ENCODE measurements around the gene BARHL1. TPM values are rescaled to one million over a fixed set of nuclear protein-coding genes. Genes with fewer than 3 reads are reported as not detected.

The BARHL1 gene
- total RNA-seq, 1 experiment from 2014 or later = 0.15 TPM

GRCh38 chr9:132585954-132586829 lies 3.8 kb downstream of the BARHL1 start:
- DNase-seq (ENCODE audit: low spot score) (no peak), ATAC-seq (no peak)
- Mint-ChIP-seq H3K4me1 (peaks cover 57% of the 10 kb centered on the region), H3K4me3 (peak overlapping the region; percentile 58), H3K36me3 (no peaks in the 10 kb centered on the region), H3K27me3 (ENCODE audit: low read depth) (peaks cover 98% of the 10 kb centered on the region), H3K27ac (no peak overlapping the region), H3K9me3 (no peaks in the 10 kb centered on the region)
- ChIA-PET CTCF (interaction anchor here (1.1 kb wide), 1 partner anchor 300 kb away, joined by 3 read pairs; no protein-coding TSS in a partner anchor), POLR2A (no interaction called here)
- TF ChIP-seq ZNF138 (CRISPR knock-in tag; conservative IDR thresholded peaks at IDR 0.05) (no peak), ZNF317 (CRISPR knock-in tag; IDR thresholded peaks at IDR 0.05; ENCODE audit: borderline replicate concordance, low read depth) (no peak), CREM (CRISPR knock-in tag; IDR thresholded peaks at IDR 0.05) (no peak), IRF2 (CRISPR knock-in tag; IDR thresholded peaks at IDR 0.05; ENCODE audit: borderline replicate concordance, low read depth) (no peak), PRRX2 (CRISPR knock-in tag; IDR thresholded peaks at IDR 0.05) (no peak), EMX1 (CRISPR knock-in tag; IDR thresholded peaks at IDR 0.05) (no peak), FOXP1 (CRISPR knock-in tag; IDR thresholded peaks at IDR 0.05; ENCODE audit: borderline replicate concordance) (no peak), ZNF425 (CRISPR knock-in tag; conservative IDR thresholded peaks at IDR 0.05) (no peak), HMGA2 (CRISPR knock-in tag; IDR thresholded peaks at IDR 0.05) (no peak), ATF1 (CRISPR knock-in tag; IDR thresholded peaks at IDR 0.05) (no peak)
- TF ChIP-seq, protein P1, sequence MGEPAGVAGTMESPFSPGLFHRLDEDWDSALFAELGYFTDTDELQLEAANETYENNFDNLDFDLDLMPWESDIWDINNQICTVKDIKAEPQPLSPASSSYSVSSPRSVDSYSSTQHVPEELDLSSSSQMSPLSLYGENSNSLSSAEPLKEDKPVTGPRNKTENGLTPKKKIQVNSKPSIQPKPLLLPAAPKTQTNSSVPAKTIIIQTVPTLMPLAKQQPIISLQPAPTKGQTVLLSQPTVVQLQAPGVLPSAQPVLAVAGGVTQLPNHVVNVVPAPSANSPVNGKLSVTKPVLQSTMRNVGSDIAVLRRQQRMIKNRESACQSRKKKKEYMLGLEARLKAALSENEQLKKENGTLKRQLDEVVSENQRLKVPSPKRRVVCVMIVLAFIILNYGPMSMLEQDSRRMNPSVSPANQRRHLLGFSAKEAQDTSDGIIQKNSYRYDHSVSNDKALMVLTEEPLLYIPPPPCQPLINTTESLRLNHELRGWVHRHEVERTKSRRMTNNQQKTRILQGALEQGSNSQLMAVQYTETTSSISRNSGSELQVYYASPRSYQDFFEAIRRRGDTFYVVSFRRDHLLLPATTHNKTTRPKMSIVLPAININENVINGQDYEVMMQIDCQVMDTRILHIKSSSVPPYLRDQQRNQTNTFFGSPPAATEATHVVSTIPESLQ (CRISPR knock-in tag; IDR thresholded peaks at IDR 0.05) = no peak
- TF ChIP-seq, protein P2, sequence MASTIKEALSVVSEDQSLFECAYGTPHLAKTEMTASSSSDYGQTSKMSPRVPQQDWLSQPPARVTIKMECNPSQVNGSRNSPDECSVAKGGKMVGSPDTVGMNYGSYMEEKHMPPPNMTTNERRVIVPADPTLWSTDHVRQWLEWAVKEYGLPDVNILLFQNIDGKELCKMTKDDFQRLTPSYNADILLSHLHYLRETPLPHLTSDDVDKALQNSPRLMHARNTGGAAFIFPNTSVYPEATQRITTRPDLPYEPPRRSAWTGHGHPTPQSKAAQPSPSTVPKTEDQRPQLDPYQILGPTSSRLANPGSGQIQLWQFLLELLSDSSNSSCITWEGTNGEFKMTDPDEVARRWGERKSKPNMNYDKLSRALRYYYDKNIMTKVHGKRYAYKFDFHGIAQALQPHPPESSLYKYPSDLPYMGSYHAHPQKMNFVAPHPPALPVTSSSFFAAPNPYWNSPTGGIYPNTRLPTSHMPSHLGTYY (CRISPR knock-in tag; IDR thresholded peaks at IDR 0.05) = no peak
- TF ChIP-seq, protein P3, sequence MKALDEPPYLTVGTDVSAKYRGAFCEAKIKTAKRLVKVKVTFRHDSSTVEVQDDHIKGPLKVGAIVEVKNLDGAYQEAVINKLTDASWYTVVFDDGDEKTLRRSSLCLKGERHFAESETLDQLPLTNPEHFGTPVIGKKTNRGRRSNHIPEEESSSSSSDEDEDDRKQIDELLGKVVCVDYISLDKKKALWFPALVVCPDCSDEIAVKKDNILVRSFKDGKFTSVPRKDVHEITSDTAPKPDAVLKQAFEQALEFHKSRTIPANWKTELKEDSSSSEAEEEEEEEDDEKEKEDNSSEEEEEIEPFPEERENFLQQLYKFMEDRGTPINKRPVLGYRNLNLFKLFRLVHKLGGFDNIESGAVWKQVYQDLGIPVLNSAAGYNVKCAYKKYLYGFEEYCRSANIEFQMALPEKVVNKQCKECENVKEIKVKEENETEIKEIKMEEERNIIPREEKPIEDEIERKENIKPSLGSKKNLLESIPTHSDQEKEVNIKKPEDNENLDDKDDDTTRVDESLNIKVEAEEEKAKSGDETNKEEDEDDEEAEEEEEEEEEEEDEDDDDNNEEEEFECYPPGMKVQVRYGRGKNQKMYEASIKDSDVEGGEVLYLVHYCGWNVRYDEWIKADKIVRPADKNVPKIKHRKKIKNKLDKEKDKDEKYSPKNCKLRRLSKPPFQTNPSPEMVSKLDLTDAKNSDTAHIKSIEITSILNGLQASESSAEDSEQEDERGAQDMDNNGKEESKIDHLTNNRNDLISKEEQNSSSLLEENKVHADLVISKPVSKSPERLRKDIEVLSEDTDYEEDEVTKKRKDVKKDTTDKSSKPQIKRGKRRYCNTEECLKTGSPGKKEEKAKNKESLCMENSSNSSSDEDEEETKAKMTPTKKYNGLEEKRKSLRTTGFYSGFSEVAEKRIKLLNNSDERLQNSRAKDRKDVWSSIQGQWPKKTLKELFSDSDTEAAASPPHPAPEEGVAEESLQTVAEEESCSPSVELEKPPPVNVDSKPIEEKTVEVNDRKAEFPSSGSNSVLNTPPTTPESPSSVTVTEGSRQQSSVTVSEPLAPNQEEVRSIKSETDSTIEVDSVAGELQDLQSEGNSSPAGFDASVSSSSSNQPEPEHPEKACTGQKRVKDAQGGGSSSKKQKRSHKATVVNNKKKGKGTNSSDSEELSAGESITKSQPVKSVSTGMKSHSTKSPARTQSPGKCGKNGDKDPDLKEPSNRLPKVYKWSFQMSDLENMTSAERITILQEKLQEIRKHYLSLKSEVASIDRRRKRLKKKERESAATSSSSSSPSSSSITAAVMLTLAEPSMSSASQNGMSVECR (CRISPR knock-in tag; IDR thresholded peaks at IDR 0.05; ENCODE audit: borderline replicate concordance) = no peak
- TF ChIP-seq, protein P4, sequence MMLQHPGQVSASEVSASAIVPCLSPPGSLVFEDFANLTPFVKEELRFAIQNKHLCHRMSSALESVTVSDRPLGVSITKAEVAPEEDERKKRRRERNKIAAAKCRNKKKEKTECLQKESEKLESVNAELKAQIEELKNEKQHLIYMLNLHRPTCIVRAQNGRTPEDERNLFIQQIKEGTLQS (CRISPR knock-in tag; conservative IDR thresholded peaks at IDR 0.05) = no peak

All from WTC11 (cell line).